SK-N-SH treated with all-trans-retinoic acid at 6 μM for 48 hours (cell line): ENCODE data around the gene CHAF1B.

Source experiments
- ARNTL ChIP-seq: fragments of 450-650 bp; formaldehyde crosslinking; IDR thresholded peaks from 2 replicates; pipeline ENCODE4 v1.5.0; 2020; ENCODE audit warnings: low read depth, mild to moderate bottlenecking, moderate library complexity, borderline replicate concordance
- ESRRG ChIP-seq: fragments of 250-450 bp; sonication (Bioruptor Pico); IDR thresholded peaks from 2 replicates; pipeline ENCODE4 v1.6.1; 2021; ENCODE audit warnings: mild to moderate bottlenecking
- GLIS3 ChIP-seq: fragments of 250-450 bp; sonication (Bioruptor Pico); IDR thresholded peaks from 2 replicates; pipeline ENCODE4 v1.5.0; 2020; ENCODE audit warnings: mild to moderate bottlenecking, moderate library complexity
- OSR1 ChIP-seq: fragments of 250-450 bp; sonication (Bioruptor Pico); IDR thresholded peaks from 2 replicates; pipeline ENCODE4 v1.8.0; 2022; ENCODE audit warnings: moderate library complexity, mild to moderate bottlenecking, inconsistent platforms
- RARB ChIP-seq: fragments of 250-450 bp; sonication (Bioruptor Pico); IDR thresholded peaks from 2 replicates; pipeline ENCODE4 v1.8.0; 2021; ENCODE audit warnings: mild to moderate bottlenecking, moderate library complexity
- SNAI2 ChIP-seq: fragments of 250-450 bp; sonication (Bioruptor Pico); IDR thresholded peaks from 2 replicates; pipeline ENCODE4 v1.5.0; 2020; ENCODE audit warnings: mild to moderate bottlenecking, moderate library complexity
- TCF4 ChIP-seq: fragments of 250-450 bp; sonication (Bioruptor Pico); IDR thresholded peaks from 2 replicates; pipeline ENCODE4 v1.8.0; 2021; ENCODE audit warnings: mild to moderate bottlenecking, moderate library complexity, borderline replicate concordance
- ZFP30 ChIP-seq: fragments of 450-650 bp; formaldehyde crosslinking; IDR thresholded peaks from 2 replicates; pipeline ENCODE4 v1.5.0; 2022; ENCODE audit warnings: mild to moderate bottlenecking, moderate library complexity
- ZNF70 ChIP-seq: fragments of 450-650 bp; formaldehyde crosslinking; IDR thresholded peaks from 2 replicates; pipeline ENCODE4 v1.5.0; 2020; ENCODE audit warnings: mild to moderate bottlenecking, moderate library complexity
- TF ChIP-seq, protein P1 (sequence below): fragments of 250-450 bp; sonication (Bioruptor Pico); IDR thresholded peaks from 2 replicates; pipeline ENCODE4 v1.5.1; 2020; ENCODE audit warnings: low read depth, mild to moderate bottlenecking, moderate library complexity

DNA sequence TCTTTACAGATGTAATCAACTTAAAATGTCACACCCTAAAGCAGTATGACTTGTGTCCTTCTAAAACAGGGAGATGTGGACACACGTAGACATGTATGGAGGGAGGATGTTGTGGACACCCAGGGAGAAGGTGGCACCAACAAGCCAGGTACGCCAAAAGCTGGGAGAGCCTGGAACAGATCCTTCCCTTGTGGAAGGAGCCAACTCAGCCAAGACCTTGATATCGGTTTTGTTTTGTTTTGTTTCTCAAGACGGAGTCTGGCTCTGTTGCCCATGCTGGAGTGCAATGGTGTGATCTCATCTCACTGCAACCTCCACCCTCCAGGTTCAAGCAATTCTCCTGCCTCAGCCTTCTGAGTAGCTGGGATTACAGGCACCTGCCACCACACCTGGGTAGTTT, 45.6 kb downstream of the CHAF1B start:
- TF ChIP-seq RARB: no peak
- TF ChIP-seq ARNTL (CRISPR knock-in tag): no peak
- no peak for TF ChIP-seq SNAI2 (CRISPR knock-in tag)
- no peak for TF ChIP-seq GLIS3
- no peak for TF ChIP-seq TCF4 (CRISPR knock-in tag)
- TF ChIP-seq, protein P1, sequence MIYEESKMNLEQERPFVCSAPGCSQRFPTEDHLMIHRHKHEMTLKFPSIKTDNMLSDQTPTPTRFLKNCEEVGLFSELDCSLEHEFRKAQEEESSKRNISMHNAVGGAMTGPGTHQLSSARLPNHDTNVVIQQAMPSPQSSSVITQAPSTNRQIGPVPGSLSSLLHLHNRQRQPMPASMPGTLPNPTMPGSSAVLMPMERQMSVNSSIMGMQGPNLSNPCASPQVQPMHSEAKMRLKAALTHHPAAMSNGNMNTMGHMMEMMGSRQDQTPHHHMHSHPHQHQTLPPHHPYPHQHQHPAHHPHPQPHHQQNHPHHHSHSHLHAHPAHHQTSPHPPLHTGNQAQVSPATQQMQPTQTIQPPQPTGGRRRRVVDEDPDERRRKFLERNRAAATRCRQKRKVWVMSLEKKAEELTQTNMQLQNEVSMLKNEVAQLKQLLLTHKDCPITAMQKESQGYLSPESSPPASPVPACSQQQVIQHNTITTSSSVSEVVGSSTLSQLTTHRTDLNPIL (CRISPR knock-in tag): no peak
- no peak for TF ChIP-seq ZNF70 (CRISPR knock-in tag)
- TF ChIP-seq ESRRG: no peak
- no peak for TF ChIP-seq OSR1 (CRISPR knock-in tag)
- no peak for TF ChIP-seq ZFP30 (CRISPR knock-in tag)
